ENCODE measurements around the gene TUBB2B. TPM values are rescaled to one million over a fixed set of nuclear protein-coding genes. Genes with fewer than 3 reads are reported as not detected.

TUBB2B gene
- total and polyA plus RNA-seq, 9 donors = 54.6 to 69.8 (median 63.5) TPM

- 4% methylated on average over 20 of the region's 28 CpGs for WGBS (ENCODE audit: insufficient coverage)
Measured at GRCh38 chr6:3229566-3230178, 2.2 kb upstream of the TUBB2B start.

GRCh38 chr6:3228771-3229565, 1.5 kb upstream of the TUBB2B start:
- WGBS (ENCODE audit: insufficient coverage) = 2% methylated on average over 40 of the region's 62 CpGs
- H3K27me3 ChIP-seq (ENCODE audit: control insufficient read depth, insufficient read depth, low read length) = peaks cover 66% of the 10 kb centered on the region
- no peaks in the 10 kb centered on the region for H3K9me3 ChIP-seq (replicated peaks; ENCODE audit: control insufficient read depth, low read depth, low read length)
- peaks cover 6% of the 10 kb centered on the region for H3K36me3 ChIP-seq (ENCODE audit: control insufficient read depth, insufficient read depth, low read length)
- H3K4me1 ChIP-seq (ENCODE audit: control insufficient read depth, insufficient read depth, low read length) = peaks cover 55% of the 10 kb centered on the region
- peak overlapping the region; percentile 23 for H3K4me3 ChIP-seq (ENCODE audit: low read length)
- H3K27ac ChIP-seq (ENCODE audit: low read length) = no peak overlapping the region
- peak; percentile 63 for DNase-seq

More at GRCh38 chr6:3229566-3230178, 2.2 kb upstream of the TUBB2B start:
- Histone ChIP-seq H3K9me3 (replicated peaks; ENCODE audit: control insufficient read depth, low read depth, low read length) (no peaks in the 10 kb centered on the region), H3K27ac (ENCODE audit: low read length) (no peak overlapping the region), H3K36me3 (ENCODE audit: control insufficient read depth, insufficient read depth, low read length) (peaks cover 3% of the 10 kb centered on the region), H3K27me3 (ENCODE audit: control insufficient read depth, insufficient read depth, low read length) (peaks cover 71% of the 10 kb centered on the region), H3K4me3 (ENCODE audit: low read length) (peak overlapping the region; percentile 4), H3K4me1 (ENCODE audit: control insufficient read depth, insufficient read depth, low read length) (peaks cover 55% of the 10 kb centered on the region)
- peak; percentile 33 for DNase-seq

- peaks cover 61% of the 10 kb centered on the region for H3K27me3 ChIP-seq (ENCODE audit: control insufficient read depth, insufficient read depth, low read length)
- H3K36me3 ChIP-seq (ENCODE audit: control insufficient read depth, insufficient read depth, low read length) = peaks cover 6% of the 10 kb centered on the region
- peaks cover 55% of the 10 kb centered on the region for H3K4me1 ChIP-seq (ENCODE audit: control insufficient read depth, insufficient read depth, low read length)
- H3K9me3 ChIP-seq (replicated peaks; ENCODE audit: control insufficient read depth, low read depth, low read length) = no peaks in the 10 kb centered on the region
- WGBS (ENCODE audit: insufficient coverage) = 1% methylated on average over 27 of the region's 38 CpGs
- peak overlapping the region; percentile 73 for H3K4me3 ChIP-seq (ENCODE audit: low read length)
- DNase-seq = peak; percentile 40
- no peak overlapping the region for H3K27ac ChIP-seq (ENCODE audit: low read length)
Measured at GRCh38 chr6:3228046-3228671, 706 bp upstream of the TUBB2B start.

- Histone ChIP-seq H3K27me3 (ENCODE audit: control insufficient read depth, insufficient read depth, low read length) (peaks cover 51% of the 10 kb centered on the region), H3K9me3 (replicated peaks; ENCODE audit: control insufficient read depth, low read depth, low read length) (no peaks in the 10 kb centered on the region), H3K27ac (ENCODE audit: low read length) (peak overlapping the region; percentile 40), H3K4me3 (ENCODE audit: low read length) (peak overlapping the region; percentile 73), H3K4me1 (ENCODE audit: control insufficient read depth, insufficient read depth, low read length) (peaks cover 49% of the 10 kb centered on the region), H3K36me3 (ENCODE audit: control insufficient read depth, insufficient read depth, low read length) (peaks cover 6% of the 10 kb centered on the region)
- DNase-seq = peak; percentile 72
- 1% methylated on average over 42 of the region's 54 CpGs for WGBS (ENCODE audit: insufficient coverage)
Measured at GRCh38 chr6:3226481-3227362, 731 bp downstream of the TUBB2B start.

GRCh38 chr6:3226042-3226441, 1.4 kb downstream of the TUBB2B start:
- peaks cover 44% of the 10 kb centered on the region for H3K27me3 ChIP-seq (ENCODE audit: control insufficient read depth, insufficient read depth, low read length)
- 88% methylated on average over 8 of the region's 10 CpGs for WGBS (ENCODE audit: insufficient coverage)
- peak overlapping the region; percentile 73 for H3K4me3 ChIP-seq (ENCODE audit: low read length)

GRCh38 chr6:3222506-3223038, 4.9 kb downstream of the TUBB2B start:
- peaks cover 6% of the 10 kb centered on the region for H3K36me3 ChIP-seq (ENCODE audit: control insufficient read depth, insufficient read depth, low read length)
- WGBS (ENCODE audit: insufficient coverage) = 64% methylated on average over 4 of the region's 4 CpGs
- peaks cover 16% of the 10 kb centered on the region for H3K27me3 ChIP-seq (ENCODE audit: control insufficient read depth, insufficient read depth, low read length)
- H3K4me1 ChIP-seq (ENCODE audit: control insufficient read depth, insufficient read depth, low read length) = peaks cover 15% of the 10 kb centered on the region
- H3K4me3 ChIP-seq (ENCODE audit: low read length) = no peak overlapping the region
- no peak for DNase-seq
- H3K9me3 ChIP-seq (replicated peaks; ENCODE audit: control insufficient read depth, low read depth, low read length) = no peaks in the 10 kb centered on the region
- H3K27ac ChIP-seq (ENCODE audit: low read length) = no peak overlapping the region

More at GRCh38 chr6:3226042-3226441, 1.4 kb downstream of the TUBB2B start:
- no peak overlapping the region for H3K27ac ChIP-seq (ENCODE audit: low read length)
- peaks cover 42% of the 10 kb centered on the region for H3K4me1 ChIP-seq (ENCODE audit: control insufficient read depth, insufficient read depth, low read length)
- H3K36me3 ChIP-seq (ENCODE audit: control insufficient read depth, insufficient read depth, low read length) = peaks cover 6% of the 10 kb centered on the region
- DNase-seq = no peak
- H3K9me3 ChIP-seq (replicated peaks; ENCODE audit: control insufficient read depth, low read depth, low read length) = no peaks in the 10 kb centered on the region

GRCh38 chr6:3221578-3221977, 5.9 kb downstream of the TUBB2B start:
- no CpG with 5 or more reads among the region's 4 CpGs for WGBS (ENCODE audit: insufficient coverage)
- H3K4me3 ChIP-seq (ENCODE audit: low read length) = no peak overlapping the region
- peaks cover 6% of the 10 kb centered on the region for H3K4me1 ChIP-seq (ENCODE audit: control insufficient read depth, insufficient read depth, low read length)
- peaks cover 7% of the 10 kb centered on the region for H3K27me3 ChIP-seq (ENCODE audit: control insufficient read depth, insufficient read depth, low read length)
- DNase-seq = no peak
- no peaks in the 10 kb centered on the region for H3K9me3 ChIP-seq (replicated peaks; ENCODE audit: control insufficient read depth, low read depth, low read length)
- peaks cover 6% of the 10 kb centered on the region for H3K36me3 ChIP-seq (ENCODE audit: control insufficient read depth, insufficient read depth, low read length)
- no peak overlapping the region for H3K27ac ChIP-seq (ENCODE audit: low read length)

GRCh38 chr6:3220366-3220765, 7.1 kb downstream of the TUBB2B start:
- Histone ChIP-seq H3K27ac (ENCODE audit: low read length) (no peak overlapping the region), H3K4me3 (ENCODE audit: low read length) (no peak overlapping the region), H3K9me3 (replicated peaks; ENCODE audit: control insufficient read depth, low read depth, low read length) (no peaks in the 10 kb centered on the region), H3K27me3 (ENCODE audit: control insufficient read depth, insufficient read depth, low read length) (peaks cover 2% of the 10 kb centered on the region), H3K4me1 (ENCODE audit: control insufficient read depth, insufficient read depth, low read length) (no peaks in the 10 kb centered on the region), H3K36me3 (ENCODE audit: control insufficient read depth, insufficient read depth, low read length) (peaks cover 2% of the 10 kb centered on the region)
- no peak for DNase-seq
- WGBS (ENCODE audit: insufficient coverage) = 100% methylated on average over 1 of the region's 2 CpGs

- no peaks in the 10 kb centered on the region for H3K36me3 ChIP-seq (ENCODE audit: control insufficient read depth, insufficient read depth, low read length)
- H3K4me3 ChIP-seq (ENCODE audit: low read length) = no peak overlapping the region
- no peaks in the 10 kb centered on the region for H3K9me3 ChIP-seq (replicated peaks; ENCODE audit: control insufficient read depth, low read depth, low read length)
- no peak overlapping the region for H3K27ac ChIP-seq (ENCODE audit: low read length)
- H3K4me1 ChIP-seq (ENCODE audit: control insufficient read depth, insufficient read depth, low read length) = no peaks in the 10 kb centered on the region
- no peak for DNase-seq
- WGBS (ENCODE audit: insufficient coverage) = 88% methylated on average over 9 of the region's 10 CpGs
- peaks cover 2% of the 10 kb centered on the region for H3K27me3 ChIP-seq (ENCODE audit: control insufficient read depth, insufficient read depth, low read length)
Measured at GRCh38 chr6:3218266-3218665, 9.2 kb downstream of the TUBB2B start.
